Hepatocyte (in vitro differentiated cells): ENCODE measurements around the gene FBXW5. TPM values are rescaled to one million over a fixed set of nuclear protein-coding genes. Genes with fewer than 3 reads are reported as not detected.

Experiments
- DNase-seq: peaks from one replicate; pipeline ENCODE4 v3.0.0-alpha.2; 2016; ENCODE audit warnings: low spot score
- H2AFZ ChIP-seq: fragments of 200-600 bp; sonication (generic); 2 replicates; pipeline ENCODE4 v1.6.0; 2016; ENCODE audit warnings: antibody characterized with exemption, mild to moderate bottlenecking
- H3K27ac ChIP-seq: fragments of 200-600 bp; sonication (generic); 2 replicates; pipeline ENCODE4 v1.5.1; 2016; ENCODE audit warnings: mild to moderate bottlenecking
- H3K27me3 ChIP-seq: fragments of 200-600 bp; sonication (generic); 2 replicates; pipeline ENCODE4 v1.6.1; 2016
- H3K36me3 ChIP-seq: fragments of 200-600 bp; sonication (generic); replicated peaks from 2 replicates; pipeline ENCODE4 v1.5.1; 2016; ENCODE audit warnings: low read depth; ENCODE audit not compliant: insufficient read depth
- H3K4me1 ChIP-seq: fragments of 200-600 bp; sonication (generic); 2 replicates; pipeline ENCODE4 v1.5.1; 2016; ENCODE audit warnings: mild to moderate bottlenecking, moderate library complexity; ENCODE audit not compliant: insufficient read depth
- H3K4me2 ChIP-seq: fragments of 200-600 bp; sonication (generic); 2 replicates; pipeline ENCODE4 v1.6.0; 2016
- H3K4me3 ChIP-seq: fragments of 200-600 bp; sonication (generic); 2 replicates; pipeline ENCODE4 v1.5.1; 2016; ENCODE audit warnings: mild to moderate bottlenecking
- H3K79me2 ChIP-seq: fragments of 200-600 bp; sonication (generic); 2 replicates; pipeline ENCODE4 v1.6.0; 2017; ENCODE audit warnings: mild to moderate bottlenecking
- H3K9me2 ChIP-seq: fragments of 200-600 bp; sonication (generic); replicated peaks from 2 replicates; pipeline ENCODE4 v1.6.0; 2017; ENCODE audit warnings: mild to moderate bottlenecking; ENCODE audit not compliant: insufficient read depth
- H3K9me3 ChIP-seq: fragments of 200-600 bp; sonication (generic); 2 replicates; pipeline ENCODE4 v1.5.1; 2016; ENCODE audit warnings: low read depth, mild to moderate bottlenecking
- H4K20me1 ChIP-seq: fragments of 200-600 bp; sonication (generic); 2 replicates; pipeline ENCODE4 v1.6.0; 2016; ENCODE audit warnings: mild to moderate bottlenecking; ENCODE audit not compliant: insufficient read depth, poor library complexity, severe bottlenecking
- EZH2 ChIP-seq: fragments of 200-600 bp; sonication (generic); IDR thresholded peaks from 2 replicates; pipeline ENCODE4 v1.6.1; 2016; ENCODE audit warnings: antibody characterized with exemption, mild to moderate bottlenecking, borderline replicate concordance
- EZH2phosphoT487 ChIP-seq: fragments of 200-600 bp; sonication (generic); IDR thresholded peaks from one replicate; pipeline ENCODE4 v1.6.1; 2018; ENCODE audit warnings: antibody characterized with exemption, mild to moderate bottlenecking, low read depth, moderate library complexity; ENCODE audit not compliant: unreplicated experiment, severe bottlenecking
- WGBS: methylation state at CpG from one replicate; pipeline ENCODE4 v1.1.6; 2016; ENCODE audit warnings: low lambda C conversion rate; ENCODE audit errors: missing lambda C conversion rate; 5-methylcytosine and 5-hydroxymethylcytosine counted together
- polyA plus RNA-seq: library from polyadenylated mRNA; unstranded; fragments of >200 nt; fragmentation: Nextera tagmentation; extraction: Ambion mirVana; gene quantifications from 2 replicates; pipeline ENCODE4 v1.2.1, GENCODE V29; 2016
- total RNA-seq: library from RNA; depleted of rRNA; stranded (reverse); fragments of >200 nt; gene quantifications from 2 replicates; pipeline ENCODE4 v1.2.3, GENCODE V29; 2014
- TF ChIP-seq, protein P1 (sequence below): fragments of 200-600 bp; sonication (generic); IDR thresholded peaks from 2 replicates; pipeline ENCODE4 v1.5.1; 2016; ENCODE audit warnings: antibody characterized with exemption, mild to moderate bottlenecking; ENCODE audit not compliant: poor library complexity

The FBXW5 gene
- total and polyA plus RNA-seq, 2 experiments from 2014 or later, result 141 to 172 TPM

DNA sequence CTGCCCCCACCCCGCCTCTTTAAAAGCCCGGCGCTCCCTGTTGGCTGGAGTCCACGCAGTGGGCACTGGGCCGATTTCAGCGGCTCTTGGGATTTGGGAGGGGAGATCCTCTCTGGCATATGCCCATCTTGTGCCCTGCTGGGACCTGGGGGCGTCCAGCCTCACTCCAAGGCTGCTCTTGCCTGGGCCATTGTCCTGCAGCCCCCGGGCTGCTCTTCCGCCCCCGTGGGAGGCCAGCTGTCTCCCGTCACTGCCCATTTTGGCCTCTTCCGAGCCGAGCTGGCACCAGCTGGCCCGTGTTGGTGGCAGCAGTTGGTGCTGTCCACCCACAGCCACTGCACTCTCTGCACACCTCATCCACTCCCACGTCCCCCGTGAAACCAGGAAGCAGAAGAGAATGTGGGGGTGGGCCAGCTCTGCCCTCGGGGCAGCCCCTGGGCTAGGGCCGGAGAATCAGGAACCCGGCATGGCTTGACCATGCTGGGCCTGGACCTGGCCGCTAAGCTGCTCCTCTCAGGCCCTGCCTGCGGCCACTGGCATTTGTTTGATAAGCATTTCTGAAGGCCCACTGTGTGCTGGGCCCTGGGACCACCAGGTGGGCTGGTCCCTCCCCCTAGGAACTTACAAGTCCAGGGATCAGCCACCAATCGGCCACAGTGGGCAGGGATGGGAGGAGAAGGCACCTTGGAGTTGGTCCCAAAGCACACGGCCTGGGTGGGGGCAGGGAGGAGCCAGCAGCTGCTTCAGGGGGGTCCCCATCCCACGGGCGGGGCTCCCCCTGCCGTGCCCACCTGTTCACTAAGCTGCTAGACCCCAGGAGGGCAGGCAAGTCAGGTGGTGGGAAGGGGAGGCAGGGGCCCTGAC is 2.7 kb upstream of the FBXW5 start:
- Histone ChIP-seq H3K27me3 (no peaks in the 10 kb centered on the region), H3K4me2 (no peak overlapping the region), H3K36me3 (no peaks in the 10 kb centered on the region), H3K4me1 (peaks cover 20% of the 10 kb centered on the region), H3K4me3 (no peak overlapping the region), H2AFZ (no peak overlapping the region), H3K27ac (peak overlapping the region; percentile 98), H3K79me2 (peaks cover 20% of the 10 kb centered on the region), H3K9me2 (no peaks in the 10 kb centered on the region), H3K9me3 (no peaks in the 10 kb centered on the region), H4K20me1 (peaks cover 4% of the 10 kb centered on the region)
- DNase-seq, result no peak
- 77% methylated on average over 24 of the region's 26 CpGs for WGBS
- TF ChIP-seq, protein P1, sequence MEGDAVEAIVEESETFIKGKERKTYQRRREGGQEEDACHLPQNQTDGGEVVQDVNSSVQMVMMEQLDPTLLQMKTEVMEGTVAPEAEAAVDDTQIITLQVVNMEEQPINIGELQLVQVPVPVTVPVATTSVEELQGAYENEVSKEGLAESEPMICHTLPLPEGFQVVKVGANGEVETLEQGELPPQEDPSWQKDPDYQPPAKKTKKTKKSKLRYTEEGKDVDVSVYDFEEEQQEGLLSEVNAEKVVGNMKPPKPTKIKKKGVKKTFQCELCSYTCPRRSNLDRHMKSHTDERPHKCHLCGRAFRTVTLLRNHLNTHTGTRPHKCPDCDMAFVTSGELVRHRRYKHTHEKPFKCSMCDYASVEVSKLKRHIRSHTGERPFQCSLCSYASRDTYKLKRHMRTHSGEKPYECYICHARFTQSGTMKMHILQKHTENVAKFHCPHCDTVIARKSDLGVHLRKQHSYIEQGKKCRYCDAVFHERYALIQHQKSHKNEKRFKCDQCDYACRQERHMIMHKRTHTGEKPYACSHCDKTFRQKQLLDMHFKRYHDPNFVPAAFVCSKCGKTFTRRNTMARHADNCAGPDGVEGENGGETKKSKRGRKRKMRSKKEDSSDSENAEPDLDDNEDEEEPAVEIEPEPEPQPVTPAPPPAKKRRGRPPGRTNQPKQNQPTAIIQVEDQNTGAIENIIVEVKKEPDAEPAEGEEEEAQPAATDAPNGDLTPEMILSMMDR, result no peak
- TF ChIP-seq EZH2phosphoT487 (no peak), EZH2 (no peak)

DNA sequence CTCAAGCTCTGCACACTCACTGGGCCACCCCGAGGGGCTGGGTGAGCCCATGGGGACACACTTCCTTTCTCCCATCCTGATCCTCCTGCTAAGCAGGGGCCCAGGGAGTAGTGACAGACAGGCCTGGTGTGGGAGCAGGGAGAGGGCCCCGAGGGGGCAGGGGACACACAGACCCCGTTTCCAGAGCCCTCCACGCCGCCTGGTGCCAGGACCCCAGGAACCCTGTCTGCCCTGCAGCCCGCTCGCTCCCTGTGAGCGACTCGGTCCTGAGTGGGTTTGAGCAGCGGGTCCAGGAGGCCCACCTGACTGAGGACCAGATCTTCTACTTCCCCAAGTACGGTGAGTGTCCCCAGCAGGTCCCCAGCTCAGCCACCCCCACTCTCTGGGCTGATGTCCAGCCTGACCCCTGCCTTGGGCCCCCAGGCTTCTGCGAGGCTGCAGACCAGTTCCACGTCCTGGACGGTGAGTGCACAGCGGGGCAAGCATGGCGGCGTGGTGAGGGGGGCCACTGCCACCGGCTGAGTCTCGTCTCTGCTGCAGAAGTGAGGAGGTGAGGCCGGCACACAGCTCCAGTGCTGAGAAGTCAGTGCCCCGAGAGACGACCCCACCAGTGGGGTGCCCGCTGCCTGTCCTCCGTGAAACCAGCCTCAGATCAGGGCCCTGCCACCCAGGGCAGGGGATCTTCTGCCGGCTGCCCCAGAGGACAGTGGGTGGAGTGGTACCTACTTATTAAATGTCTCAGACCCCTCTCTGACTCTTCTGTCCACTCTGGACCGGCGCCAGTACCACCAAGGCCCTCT is 1.9 kb upstream of the FBXW5 start:
- Histone ChIP-seq H3K27me3 (no peaks in the 10 kb centered on the region), H3K4me3 (no peak overlapping the region), H3K79me2 (peaks cover 26% of the 10 kb centered on the region), H2AFZ (no peak overlapping the region), H3K36me3 (no peaks in the 10 kb centered on the region), H3K27ac (no peak overlapping the region), H3K9me2 (no peaks in the 10 kb centered on the region), H3K9me3 (no peaks in the 10 kb centered on the region), H4K20me1 (peaks cover 4% of the 10 kb centered on the region), H3K4me1 (peaks cover 20% of the 10 kb centered on the region), H3K4me2 (no peak overlapping the region)
- WGBS, result 88% methylated on average over 24 of the region's 27 CpGs
- no peak for DNase-seq
- TF ChIP-seq EZH2 (no peak), EZH2phosphoT487 (no peak)
- TF ChIP-seq, protein P1, result no peak

DNA sequence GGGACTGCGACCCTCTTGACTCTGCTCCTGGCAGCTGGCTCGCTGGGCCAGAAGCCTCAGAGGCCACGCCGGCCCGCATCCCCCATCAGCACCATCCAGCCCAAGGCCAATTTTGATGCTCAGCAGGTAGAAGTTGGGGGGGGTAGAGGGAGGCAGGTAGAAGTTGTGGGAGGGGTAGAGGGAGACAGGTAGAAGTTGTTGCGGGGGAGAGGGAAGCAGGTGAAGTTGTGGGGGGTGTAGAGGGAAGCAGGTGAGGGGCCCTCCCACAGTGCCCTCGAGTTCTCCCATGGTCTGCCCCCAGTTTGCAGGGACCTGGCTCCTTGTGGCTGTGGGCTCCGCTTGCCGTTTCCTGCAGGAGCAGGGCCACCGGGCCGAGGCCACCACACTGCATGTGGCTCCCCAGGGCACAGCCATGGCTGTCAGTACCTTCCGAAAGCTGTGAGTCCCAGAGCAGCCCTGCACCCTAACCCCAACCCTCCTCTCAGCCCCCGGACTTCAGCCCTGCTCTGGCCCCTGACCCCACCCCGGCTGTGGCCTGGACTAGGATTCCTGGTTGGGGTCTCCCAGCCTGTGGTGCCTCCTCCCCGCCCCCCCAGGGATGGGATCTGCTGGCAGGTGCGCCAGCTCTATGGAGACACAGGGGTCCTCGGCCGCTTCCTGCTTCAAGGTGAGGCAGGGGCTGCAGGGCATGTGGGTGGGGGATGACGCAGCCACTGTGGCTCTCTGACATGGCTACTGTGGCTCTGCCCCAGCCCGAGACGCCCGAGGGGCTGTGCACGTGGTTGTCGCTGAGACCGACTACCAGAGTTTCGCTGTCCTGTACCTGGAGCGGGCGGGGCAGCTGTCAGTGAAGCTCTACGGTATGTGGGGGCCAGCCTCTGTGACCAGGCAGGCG is 1.0 kb upstream of the FBXW5 start:
- peaks cover 20% of the 10 kb centered on the region for H3K4me1 ChIP-seq
- H3K27me3 ChIP-seq, result no peaks in the 10 kb centered on the region
- no peaks in the 10 kb centered on the region for H3K36me3 ChIP-seq
- H4K20me1 ChIP-seq, result peaks cover 4% of the 10 kb centered on the region
- TF ChIP-seq, protein P1, result no peak
- TF ChIP-seq EZH2phosphoT487, result no peak
- TF ChIP-seq EZH2, result no peak
- no peak overlapping the region for H3K4me3 ChIP-seq
- no peak overlapping the region for H2AFZ ChIP-seq
- H3K27ac ChIP-seq, result peak overlapping the region; percentile 75
- no peak overlapping the region for H3K4me2 ChIP-seq
- WGBS, result 90% methylated on average over 22 of the region's 30 CpGs
- peaks cover 24% of the 10 kb centered on the region for H3K79me2 ChIP-seq
- no peak for DNase-seq
- H3K9me3 ChIP-seq, result no peaks in the 10 kb centered on the region
- H3K9me2 ChIP-seq, result no peaks in the 10 kb centered on the region
